Measurements from ENCODE around the gene PRKAR1B. TPM values are rescaled to one million over a fixed set of nuclear protein-coding genes. Genes with fewer than 3 reads are reported as not detected.

PRKAR1B gene
- total RNA-seq, 1 experiment from 2014 or later, result 35.3 TPM

- no peak for DNase-seq (ENCODE audit: low read depth)
These were observed 15.8 kb downstream of the PRKAR1B start for GRCh38 chr7:711093-711921.

GRCh38 chr7:710161-710560 lies 16.9 kb downstream of the PRKAR1B start:
- DNase-seq (ENCODE audit: low read depth), result no peak
- in situ Hi-C loops (cut with HindIII; ENCODE audit: low pct_unique_long_range_greater_than_20kb, low sequenced_read_pairs), result no loop called here

More at GRCh38 chr7:711093-711921, 15.8 kb downstream of the PRKAR1B start:
- in situ Hi-C loops (cut with HindIII; ENCODE audit: low pct_unique_long_range_greater_than_20kb, low sequenced_read_pairs), result no loop called here

GRCh38 chr7:707296-708000 lies 19.6 kb downstream of the PRKAR1B start:
- in situ Hi-C loops (cut with HindIII; ENCODE audit: low pct_unique_long_range_greater_than_20kb, low sequenced_read_pairs), result no loop called here
- no peak for DNase-seq (ENCODE audit: low read depth)

- DNase-seq (ENCODE audit: low read depth), result no peak
- in situ Hi-C loops (cut with HindIII; ENCODE audit: low pct_unique_long_range_greater_than_20kb, low sequenced_read_pairs), result no loop called here
These were observed 20.4 kb downstream of the PRKAR1B start for GRCh38 chr7:706721-707120.

GRCh38 chr7:703049-703448 lies 24.0 kb downstream of the PRKAR1B start:
- no peak for DNase-seq (ENCODE audit: low read depth)
- in situ Hi-C loops (cut with HindIII; ENCODE audit: low pct_unique_long_range_greater_than_20kb, low sequenced_read_pairs), result no loop called here

- no peak for DNase-seq (ENCODE audit: low read depth)
- in situ Hi-C loops (cut with HindIII; ENCODE audit: low pct_unique_long_range_greater_than_20kb, low sequenced_read_pairs), result no loop called here
These were observed 25.9 kb downstream of the PRKAR1B start for GRCh38 chr7:701086-701671.

GRCh38 chr7:699476-700170 lies 27.5 kb downstream of the PRKAR1B start:
- in situ Hi-C loops (cut with HindIII; ENCODE audit: low pct_unique_long_range_greater_than_20kb, low sequenced_read_pairs), result no loop called here
- DNase-seq (ENCODE audit: low read depth), result no peak

GRCh38 chr7:698515-699475 lies 28.3 kb downstream of the PRKAR1B start:
- in situ Hi-C loops (cut with HindIII; ENCODE audit: low pct_unique_long_range_greater_than_20kb, low sequenced_read_pairs), result no loop called here
- no peak for DNase-seq (ENCODE audit: low read depth)

- in situ Hi-C loops (cut with HindIII; ENCODE audit: low pct_unique_long_range_greater_than_20kb, low sequenced_read_pairs), result no loop called here
- no peak for DNase-seq (ENCODE audit: low read depth)
These were observed 30.1 kb downstream of the PRKAR1B start for GRCh38 chr7:696812-697551.

- in situ Hi-C loops (cut with HindIII; ENCODE audit: low pct_unique_long_range_greater_than_20kb, low sequenced_read_pairs), result no loop called here
- DNase-seq (ENCODE audit: low read depth), result no peak
These were observed 30.7 kb downstream of the PRKAR1B start for GRCh38 chr7:696426-696811.

GRCh38 chr7:693280-693679 lies 33.8 kb downstream of the PRKAR1B start:
- in situ Hi-C loops (cut with HindIII; ENCODE audit: low pct_unique_long_range_greater_than_20kb, low sequenced_read_pairs), result no loop called here
- DNase-seq (ENCODE audit: low read depth), result no peak

GRCh38 chr7:691361-692045 lies 35.6 kb downstream of the PRKAR1B start:
- in situ Hi-C loops (cut with HindIII; ENCODE audit: low pct_unique_long_range_greater_than_20kb, low sequenced_read_pairs), result no loop called here
- no peak for DNase-seq (ENCODE audit: low read depth)

- no peak for DNase-seq (ENCODE audit: low read depth)
- in situ Hi-C loops (cut with HindIII; ENCODE audit: low pct_unique_long_range_greater_than_20kb, low sequenced_read_pairs), result no loop called here
These were observed 36.4 kb downstream of the PRKAR1B start for GRCh38 chr7:690478-691360.

GRCh38 chr7:685540-685939 lies 41.5 kb downstream of the PRKAR1B start:
- in situ Hi-C loops (cut with HindIII; ENCODE audit: low pct_unique_long_range_greater_than_20kb, low sequenced_read_pairs), result no loop called here
- no peak for DNase-seq (ENCODE audit: low read depth)

GRCh38 chr7:684416-684815 lies 42.7 kb downstream of the PRKAR1B start:
- no peak for DNase-seq (ENCODE audit: low read depth)
- in situ Hi-C loops (cut with HindIII; ENCODE audit: low pct_unique_long_range_greater_than_20kb, low sequenced_read_pairs), result no loop called here

Measured in Caki2 (cell line).